Neural progenitor cell (in vitro differentiated cells): Measurements from ENCODE around the gene TUBB8. TPM values are rescaled to one million over a fixed set of nuclear protein-coding genes. Genes with fewer than 3 reads are reported as not detected.

Experiments
- DNase-seq: peaks from one replicate; pipeline ENCODE4 v3.0.0-alpha.2; 2016; ENCODE audit warnings: low spot score
- H2AFZ ChIP-seq: fragments of 200-600 bp; sonication (generic); replicated peaks from 2 replicates; pipeline ENCODE4 v1.6.1; 2016; ENCODE audit warnings: antibody characterized with exemption
- H3F3A ChIP-seq: fragments of 200-600 bp; sonication (generic); 2 replicates; pipeline ENCODE4 v1.6.1; 2016; ENCODE audit warnings: antibody characterized with exemption, low read depth
- H3K27ac ChIP-seq: fragments of 200-600 bp; sonication (generic); 2 replicates; pipeline ENCODE4 v1.5.1; 2016; ENCODE audit warnings: mild to moderate bottlenecking
- H3K27me3 ChIP-seq: fragments of 200-600 bp; sonication (generic); 2 replicates; pipeline ENCODE4 v1.6.1; 2016; ENCODE audit warnings: mild to moderate bottlenecking, moderate library complexity
- H3K36me3 ChIP-seq: fragments of 200-600 bp; sonication (generic); 2 replicates; pipeline ENCODE4 v1.5.1; 2016
- H3K4me1 ChIP-seq: fragments of 200-600 bp; sonication (generic); 2 replicates; pipeline ENCODE4 v1.6.1; 2016; ENCODE audit warnings: mixed run types
- H3K4me2 ChIP-seq: fragments of 200-600 bp; sonication (generic); 2 replicates; pipeline ENCODE4 v1.6.1; 2016
- H3K4me3 ChIP-seq: fragments of 200-600 bp; sonication (generic); 2 replicates; pipeline ENCODE4 v1.5.1; 2016
- H3K79me2 ChIP-seq: fragments of 200-600 bp; sonication (generic); 2 replicates; pipeline ENCODE4 v1.6.1; 2016; ENCODE audit warnings: low read depth
- H3K9ac ChIP-seq: fragments of 200-600 bp; sonication (generic); 2 replicates; pipeline ENCODE4 v1.6.1; 2016
- H3K9me3 ChIP-seq: fragments of 200-600 bp; sonication (generic); 2 replicates; pipeline ENCODE4 v1.5.1; 2016; ENCODE audit warnings: low read depth
- H4K20me1 ChIP-seq: fragments of 200-600 bp; sonication (generic); 2 replicates; pipeline ENCODE4 v1.6.1; 2016; ENCODE audit warnings: low read depth
- H3K27ac Mint-ChIP-seq: 3 replicates; pipeline ENCODE4 v1.8.0; 2021; ENCODE audit warnings: mixed read lengths
- H3K27me3 Mint-ChIP-seq: 2 replicates; pipeline ENCODE4 v1.8.0; 2022; ENCODE audit warnings: low read depth, mild to moderate bottlenecking, inconsistent platforms, moderate library complexity, mixed read lengths; ENCODE audit not compliant: insufficient read depth
- H3K36me3 Mint-ChIP-seq: 3 replicates; pipeline ENCODE4 v1.8.0; 2021; ENCODE audit warnings: mixed read lengths
- H3K4me1 Mint-ChIP-seq: 3 replicates; pipeline ENCODE4 v1.8.0; 2021; ENCODE audit warnings: mixed read lengths
- H3K4me3 Mint-ChIP-seq: 3 replicates; pipeline ENCODE4 v1.8.0; 2021; ENCODE audit warnings: mild to moderate bottlenecking, moderate library complexity, mixed read lengths
- H3K9me3 Mint-ChIP-seq: 3 replicates; pipeline ENCODE4 v1.8.0; 2020; ENCODE audit warnings: mixed read lengths
- EZH2 ChIP-seq: fragments of 200-600 bp; sonication (generic); IDR thresholded peaks from 2 replicates; pipeline ENCODE4 v1.6.1; 2017; ENCODE audit warnings: antibody characterized with exemption, mild to moderate bottlenecking, moderate library complexity
- EZH2phosphoT487 ChIP-seq: fragments of 200-600 bp; sonication (generic); IDR thresholded peaks from 2 replicates; pipeline ENCODE4 v1.6.1; 2017; ENCODE audit warnings: antibody characterized with exemption
- total RNA-seq: library from RNA; depleted of rRNA; stranded (reverse); fragments of >200 nt; gene quantifications from 2 replicates; pipeline ENCODE4 v1.2.3, GENCODE V29; 2015; ENCODE audit warnings: low replicate concordance
- TF ChIP-seq, protein P1 (sequence below): fragments of 200-600 bp; sonication (generic); IDR thresholded peaks from 2 replicates; pipeline ENCODE4 v1.5.1; 2017; ENCODE audit warnings: antibody characterized with exemption, mild to moderate bottlenecking

Gene TUBB8
- total RNA-seq, 1 donor from 2014 or later = 4.3 TPM

GRCh38 chr10:87177-88080, 38.3 kb upstream of the TUBB8 start:
- H4K20me1 ChIP-seq = no peaks in the 10 kb centered on the region
- peaks cover 3% of the 10 kb centered on the region for H3K4me1 Mint-ChIP-seq
- no peak overlapping the region for H3K27ac ChIP-seq
- H3K36me3 ChIP-seq = no peaks in the 10 kb centered on the region
- H3K36me3 Mint-ChIP-seq = no peaks in the 10 kb centered on the region
- H2AFZ ChIP-seq = no peak overlapping the region
- no peaks in the 10 kb centered on the region for H3K79me2 ChIP-seq
- no peak overlapping the region for H3K4me2 ChIP-seq
- H3K9me3 ChIP-seq = no peaks in the 10 kb centered on the region
- TF ChIP-seq, protein P1, sequence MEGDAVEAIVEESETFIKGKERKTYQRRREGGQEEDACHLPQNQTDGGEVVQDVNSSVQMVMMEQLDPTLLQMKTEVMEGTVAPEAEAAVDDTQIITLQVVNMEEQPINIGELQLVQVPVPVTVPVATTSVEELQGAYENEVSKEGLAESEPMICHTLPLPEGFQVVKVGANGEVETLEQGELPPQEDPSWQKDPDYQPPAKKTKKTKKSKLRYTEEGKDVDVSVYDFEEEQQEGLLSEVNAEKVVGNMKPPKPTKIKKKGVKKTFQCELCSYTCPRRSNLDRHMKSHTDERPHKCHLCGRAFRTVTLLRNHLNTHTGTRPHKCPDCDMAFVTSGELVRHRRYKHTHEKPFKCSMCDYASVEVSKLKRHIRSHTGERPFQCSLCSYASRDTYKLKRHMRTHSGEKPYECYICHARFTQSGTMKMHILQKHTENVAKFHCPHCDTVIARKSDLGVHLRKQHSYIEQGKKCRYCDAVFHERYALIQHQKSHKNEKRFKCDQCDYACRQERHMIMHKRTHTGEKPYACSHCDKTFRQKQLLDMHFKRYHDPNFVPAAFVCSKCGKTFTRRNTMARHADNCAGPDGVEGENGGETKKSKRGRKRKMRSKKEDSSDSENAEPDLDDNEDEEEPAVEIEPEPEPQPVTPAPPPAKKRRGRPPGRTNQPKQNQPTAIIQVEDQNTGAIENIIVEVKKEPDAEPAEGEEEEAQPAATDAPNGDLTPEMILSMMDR = no peak
- TF ChIP-seq EZH2phosphoT487 (no peak), EZH2 (no peak)
- DNase-seq = no peak
- no peaks in the 10 kb centered on the region for H3F3A ChIP-seq
- H3K27me3 Mint-ChIP-seq = no peaks in the 10 kb centered on the region
- no peak overlapping the region for H3K4me3 ChIP-seq
- no peaks in the 10 kb centered on the region for H3K9me3 Mint-ChIP-seq
- no peak overlapping the region for H3K4me3 Mint-ChIP-seq
- no peaks in the 10 kb centered on the region for H3K27me3 ChIP-seq
- no peak overlapping the region for H3K9ac ChIP-seq
- peak overlapping the region; percentile 15 for H3K27ac Mint-ChIP-seq
- no peaks in the 10 kb centered on the region for H3K4me1 ChIP-seq

- Mint-ChIP-seq H3K4me3 (peak overlapping the region; percentile 27), H3K36me3 (no peaks in the 10 kb centered on the region), H3K9me3 (no peaks in the 10 kb centered on the region), H3K4me1 (peaks cover 3% of the 10 kb centered on the region), H3K27me3 (peaks cover 2% of the 10 kb centered on the region), H3K27ac (no peak overlapping the region)
- H3K4me3 ChIP-seq = no peak overlapping the region
- no peak overlapping the region for H3K4me2 ChIP-seq
- DNase-seq = no peak
- H3K4me1 ChIP-seq = no peaks in the 10 kb centered on the region
- no peak overlapping the region for H3K9ac ChIP-seq
- H3K27ac ChIP-seq = no peak overlapping the region
- H2AFZ ChIP-seq = no peak overlapping the region
- H4K20me1 ChIP-seq = no peaks in the 10 kb centered on the region
- TF ChIP-seq EZH2 = no peak
- TF ChIP-seq, protein P1 = no peak
- no peak for TF ChIP-seq EZH2phosphoT487
- H3F3A ChIP-seq = no peaks in the 10 kb centered on the region
- H3K79me2 ChIP-seq = no peaks in the 10 kb centered on the region
- no peaks in the 10 kb centered on the region for H3K27me3 ChIP-seq
- no peaks in the 10 kb centered on the region for H3K36me3 ChIP-seq
- H3K9me3 ChIP-seq = no peaks in the 10 kb centered on the region
Measured at GRCh38 chr10:86031-86430, 36.9 kb upstream of the TUBB8 start.

DNA sequence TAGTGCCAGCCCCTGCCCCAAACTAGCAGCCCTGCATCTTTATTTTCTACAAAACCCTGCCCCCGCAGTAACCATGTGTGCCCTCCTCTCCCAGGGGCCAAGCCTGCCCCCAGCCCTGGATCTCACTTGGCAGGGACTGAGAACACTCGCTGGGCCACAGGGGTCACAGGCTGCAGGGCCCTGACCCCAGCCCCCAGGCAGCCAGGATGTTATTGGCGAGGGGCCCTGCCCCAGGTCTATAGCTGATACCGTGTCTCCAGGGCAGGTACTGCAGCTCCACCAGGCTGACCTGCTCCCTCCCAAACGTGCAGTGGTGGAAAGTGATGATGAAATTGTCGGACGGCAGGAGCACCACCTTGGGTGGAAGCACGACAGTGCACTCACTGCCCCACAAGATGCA, 35.9 kb upstream of the TUBB8 start:
- Mint-ChIP-seq H3K4me3 (no peak overlapping the region), H3K36me3 (no peaks in the 10 kb centered on the region), H3K4me1 (peaks cover 3% of the 10 kb centered on the region), H3K27me3 (peaks cover 2% of the 10 kb centered on the region), H3K9me3 (no peaks in the 10 kb centered on the region), H3K27ac (peak overlapping the region; percentile 30)
- Histone ChIP-seq H3K4me3 (no peak overlapping the region), H4K20me1 (no peaks in the 10 kb centered on the region), H3K9ac (no peak overlapping the region), H3K27ac (no peak overlapping the region), H3K27me3 (no peaks in the 10 kb centered on the region), H3K4me2 (no peak overlapping the region), H3K4me1 (no peaks in the 10 kb centered on the region), H3F3A (no peaks in the 10 kb centered on the region), H3K36me3 (no peaks in the 10 kb centered on the region), H3K79me2 (no peaks in the 10 kb centered on the region), H2AFZ (no peak overlapping the region), H3K9me3 (no peaks in the 10 kb centered on the region)
- no peak for DNase-seq
- TF ChIP-seq EZH2 (no peak), EZH2phosphoT487 (no peak)
- TF ChIP-seq, protein P1 = no peak
